ENCODE measurements around the gene NHLRC2.

DNA sequence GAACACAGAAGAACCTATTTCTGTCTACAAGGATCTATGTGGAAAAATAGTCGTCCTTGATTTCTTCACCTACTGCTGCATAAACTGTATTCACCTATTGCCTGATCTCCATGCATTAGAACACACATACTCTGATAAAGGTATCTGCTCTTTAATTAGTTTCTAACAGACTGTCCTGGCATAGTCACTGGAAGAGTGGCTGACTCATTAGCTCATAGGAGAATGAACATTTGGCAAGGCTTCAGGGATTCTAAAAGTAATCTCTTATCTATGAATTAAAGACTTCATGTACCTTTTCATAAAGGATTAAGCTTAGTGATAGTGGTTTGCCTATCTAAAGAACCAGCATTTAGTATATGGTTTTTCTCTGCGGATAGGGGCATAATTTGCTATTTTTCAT lies 4.1 kb downstream of the NHLRC2 start:
- no peak for TF ChIP-seq POLR2A (IDR thresholded peaks at IDR 0.05)
- TF ChIP-seq, protein P1, sequence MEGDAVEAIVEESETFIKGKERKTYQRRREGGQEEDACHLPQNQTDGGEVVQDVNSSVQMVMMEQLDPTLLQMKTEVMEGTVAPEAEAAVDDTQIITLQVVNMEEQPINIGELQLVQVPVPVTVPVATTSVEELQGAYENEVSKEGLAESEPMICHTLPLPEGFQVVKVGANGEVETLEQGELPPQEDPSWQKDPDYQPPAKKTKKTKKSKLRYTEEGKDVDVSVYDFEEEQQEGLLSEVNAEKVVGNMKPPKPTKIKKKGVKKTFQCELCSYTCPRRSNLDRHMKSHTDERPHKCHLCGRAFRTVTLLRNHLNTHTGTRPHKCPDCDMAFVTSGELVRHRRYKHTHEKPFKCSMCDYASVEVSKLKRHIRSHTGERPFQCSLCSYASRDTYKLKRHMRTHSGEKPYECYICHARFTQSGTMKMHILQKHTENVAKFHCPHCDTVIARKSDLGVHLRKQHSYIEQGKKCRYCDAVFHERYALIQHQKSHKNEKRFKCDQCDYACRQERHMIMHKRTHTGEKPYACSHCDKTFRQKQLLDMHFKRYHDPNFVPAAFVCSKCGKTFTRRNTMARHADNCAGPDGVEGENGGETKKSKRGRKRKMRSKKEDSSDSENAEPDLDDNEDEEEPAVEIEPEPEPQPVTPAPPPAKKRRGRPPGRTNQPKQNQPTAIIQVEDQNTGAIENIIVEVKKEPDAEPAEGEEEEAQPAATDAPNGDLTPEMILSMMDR (IDR thresholded peaks at IDR 0.05), result no peak

All from thyroid gland (tissue), 4 donors.